GM10266 (cell line): Measurements from ENCODE around the gene CCDC124.

Experiments
- DNase-seq: peaks from one replicate; pipeline ENCODE4 v3.0.0; 2012; ENCODE audit errors: extremely low spot score
- TF ChIP-seq, protein P1 (sequence below): IDR thresholded peaks from 2 replicates; pipeline ENCODE4 v1.5.1; 2012; ENCODE audit warnings: mild to moderate bottlenecking, low read depth; ENCODE audit not compliant: control insufficient read depth, insufficient read depth; ENCODE audit errors: missing control alignments

Gene CCDC124

DNA sequence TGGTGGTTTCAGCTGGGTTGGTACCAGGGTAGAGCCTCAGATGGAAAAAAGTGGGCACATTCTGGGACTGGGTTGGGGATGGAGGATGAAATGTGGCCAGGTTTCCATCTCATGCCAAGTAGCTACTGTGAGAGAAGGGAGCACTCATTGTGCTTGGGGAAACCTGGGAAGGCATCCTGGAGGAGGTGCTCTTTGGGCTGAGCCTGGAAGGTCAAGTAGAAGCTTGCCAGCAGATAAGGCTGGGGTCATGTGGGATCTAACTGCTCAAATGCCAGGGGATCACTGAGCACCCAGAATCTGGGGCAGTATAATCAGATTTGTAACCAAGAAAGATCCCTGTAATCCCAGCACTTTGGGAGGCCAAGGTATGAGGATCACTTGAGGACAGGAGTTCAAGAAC, 25.1 kb downstream of the CCDC124 start:
- TF ChIP-seq, protein P1, sequence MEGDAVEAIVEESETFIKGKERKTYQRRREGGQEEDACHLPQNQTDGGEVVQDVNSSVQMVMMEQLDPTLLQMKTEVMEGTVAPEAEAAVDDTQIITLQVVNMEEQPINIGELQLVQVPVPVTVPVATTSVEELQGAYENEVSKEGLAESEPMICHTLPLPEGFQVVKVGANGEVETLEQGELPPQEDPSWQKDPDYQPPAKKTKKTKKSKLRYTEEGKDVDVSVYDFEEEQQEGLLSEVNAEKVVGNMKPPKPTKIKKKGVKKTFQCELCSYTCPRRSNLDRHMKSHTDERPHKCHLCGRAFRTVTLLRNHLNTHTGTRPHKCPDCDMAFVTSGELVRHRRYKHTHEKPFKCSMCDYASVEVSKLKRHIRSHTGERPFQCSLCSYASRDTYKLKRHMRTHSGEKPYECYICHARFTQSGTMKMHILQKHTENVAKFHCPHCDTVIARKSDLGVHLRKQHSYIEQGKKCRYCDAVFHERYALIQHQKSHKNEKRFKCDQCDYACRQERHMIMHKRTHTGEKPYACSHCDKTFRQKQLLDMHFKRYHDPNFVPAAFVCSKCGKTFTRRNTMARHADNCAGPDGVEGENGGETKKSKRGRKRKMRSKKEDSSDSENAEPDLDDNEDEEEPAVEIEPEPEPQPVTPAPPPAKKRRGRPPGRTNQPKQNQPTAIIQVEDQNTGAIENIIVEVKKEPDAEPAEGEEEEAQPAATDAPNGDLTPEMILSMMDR = no peak
- DNase-seq = no peak

DNA sequence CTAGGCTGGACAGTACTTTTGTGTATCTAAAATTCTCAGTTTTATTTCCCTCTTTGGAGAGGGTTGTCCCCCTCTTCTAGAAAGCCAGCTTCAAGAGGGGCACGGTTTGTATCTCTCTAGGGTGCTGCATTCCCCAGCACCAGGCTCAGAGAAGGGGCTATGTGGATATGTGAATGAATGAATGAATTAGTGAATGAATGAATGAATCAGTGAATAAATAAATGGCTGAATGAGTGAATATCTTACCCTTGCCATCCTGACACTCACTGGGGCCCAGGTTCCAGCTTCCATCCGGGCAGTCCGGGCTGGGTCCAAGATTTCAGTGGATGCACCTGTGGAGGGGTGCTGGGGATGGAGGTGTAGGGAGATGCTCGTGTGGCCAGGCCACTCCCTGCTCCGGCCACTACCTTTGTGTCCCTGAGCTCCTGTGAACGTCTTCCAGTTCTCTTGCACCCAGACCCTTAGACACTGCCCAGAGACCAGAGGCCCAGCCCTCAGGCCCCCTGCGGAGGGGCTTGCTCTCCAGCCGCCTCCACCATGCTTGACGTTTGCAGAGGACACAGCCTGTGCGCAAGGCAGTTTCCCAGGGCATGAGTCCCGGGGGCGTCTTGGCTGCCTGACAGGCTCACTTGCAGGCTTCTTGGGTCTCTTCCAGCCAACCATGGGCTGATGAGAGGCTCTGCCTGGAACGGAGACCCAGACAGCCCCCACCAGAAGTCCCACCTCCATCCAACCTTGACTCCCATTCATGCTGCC, 31.3 kb downstream of the CCDC124 start:
- no peak for DNase-seq
- TF ChIP-seq, protein P1 = no peak

DNA sequence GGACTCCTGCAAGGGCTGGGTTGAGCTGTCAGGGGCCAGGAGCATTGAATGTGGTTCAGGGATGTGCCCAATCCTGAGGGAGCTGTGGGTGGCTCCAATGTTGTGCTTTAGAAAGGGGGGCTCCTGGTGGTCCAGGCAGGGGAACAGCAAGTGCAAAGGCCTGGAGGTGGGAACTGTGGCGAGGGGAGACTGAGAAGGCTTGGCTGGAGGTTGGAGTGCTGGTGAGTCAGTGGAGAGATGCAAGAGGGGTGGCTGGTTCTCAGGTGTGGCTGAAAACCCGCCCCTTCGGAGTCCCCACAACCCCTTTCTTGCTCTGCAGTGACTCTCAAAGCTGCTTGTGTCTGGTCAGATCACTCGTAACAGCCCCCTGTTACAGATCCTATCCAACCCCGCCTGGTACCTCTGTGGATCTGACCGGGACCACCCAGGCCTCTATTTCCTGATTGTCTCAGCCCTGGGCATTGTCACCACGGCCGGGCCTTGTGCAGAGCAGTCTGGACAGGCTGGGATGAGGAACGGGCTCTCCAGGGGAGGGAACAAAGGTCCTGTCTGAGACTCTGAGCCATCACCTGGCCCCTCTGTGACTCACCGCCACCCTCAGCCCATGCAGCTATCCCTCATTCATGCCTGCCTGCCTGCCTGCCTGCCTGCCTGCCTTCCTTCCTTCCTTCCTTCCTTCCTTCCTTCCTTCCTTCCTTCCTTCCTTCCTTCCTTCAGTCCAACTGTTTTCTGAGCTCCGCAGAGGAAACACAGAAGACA, 32.7 kb downstream of the CCDC124 start:
- no peak for DNase-seq
- TF ChIP-seq, protein P1 = no peak

DNA sequence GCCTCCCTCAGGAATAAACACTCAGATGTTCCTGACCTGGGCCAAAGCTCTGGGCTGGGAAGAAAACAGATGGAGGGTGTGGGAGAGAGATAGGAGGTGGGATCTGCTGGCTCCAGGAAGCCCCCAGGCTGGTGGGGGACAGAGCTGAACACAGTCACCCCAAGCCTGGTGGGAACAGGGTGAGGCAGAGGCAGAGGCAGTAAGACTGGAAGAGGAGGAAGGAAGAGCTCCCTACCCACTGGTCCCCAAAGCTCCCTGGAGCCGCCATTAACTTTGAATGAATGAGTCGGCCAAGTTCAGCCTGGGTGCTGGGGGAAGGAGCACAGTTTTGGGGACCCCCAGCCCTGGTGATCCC, 33.3 kb downstream of the CCDC124 start:
- no peak for DNase-seq

DNA sequence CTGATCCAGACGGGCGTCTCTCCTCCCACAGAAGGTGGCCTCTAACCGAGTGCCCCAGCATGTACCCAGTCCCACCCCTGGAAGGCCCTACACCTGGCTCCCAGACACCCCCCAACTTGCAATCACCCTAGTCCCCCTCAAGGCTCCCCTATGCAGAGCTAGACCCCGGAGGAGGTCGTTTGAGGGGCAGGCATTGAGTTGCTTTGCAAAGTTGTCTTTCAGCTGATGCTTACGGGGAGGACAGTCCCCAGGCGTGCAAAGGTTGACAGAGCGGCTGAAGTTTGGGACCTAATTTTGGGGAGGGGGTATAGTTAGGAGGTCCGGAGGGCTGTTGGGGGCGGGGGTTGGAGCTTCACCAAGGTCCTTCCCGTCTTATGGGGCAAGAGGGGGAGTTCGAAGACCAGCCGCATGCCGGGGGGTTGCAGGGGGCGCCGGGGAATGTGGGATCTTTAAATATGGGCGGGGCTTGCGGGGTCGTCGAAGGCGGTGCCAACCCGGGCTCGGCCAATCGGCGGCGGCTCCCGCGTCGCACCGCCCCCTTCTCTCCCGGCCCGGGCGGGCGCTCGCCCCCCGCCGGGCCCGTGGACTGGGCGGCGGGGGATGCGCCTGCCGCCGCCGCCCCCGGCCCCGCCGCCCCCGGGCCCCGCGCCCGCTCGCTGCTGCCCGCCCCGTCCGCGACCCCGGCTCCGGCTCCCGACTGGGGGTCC, 33.9 kb downstream of the CCDC124 start, which contains the start of gene KCNN1:
TSS of gene KCNN1 (plus strand) at position 558 of the 707 bp plus-strand sequence. CDS start 6,782 bp downstream, outside the sequence.
- TF ChIP-seq, protein P1 = no peak
- DNase-seq = peak; percentile 66

More for the DNA sequence above, 33.3 kb downstream of the CCDC124 start:
- TF ChIP-seq, protein P1 = no peak

DNA sequence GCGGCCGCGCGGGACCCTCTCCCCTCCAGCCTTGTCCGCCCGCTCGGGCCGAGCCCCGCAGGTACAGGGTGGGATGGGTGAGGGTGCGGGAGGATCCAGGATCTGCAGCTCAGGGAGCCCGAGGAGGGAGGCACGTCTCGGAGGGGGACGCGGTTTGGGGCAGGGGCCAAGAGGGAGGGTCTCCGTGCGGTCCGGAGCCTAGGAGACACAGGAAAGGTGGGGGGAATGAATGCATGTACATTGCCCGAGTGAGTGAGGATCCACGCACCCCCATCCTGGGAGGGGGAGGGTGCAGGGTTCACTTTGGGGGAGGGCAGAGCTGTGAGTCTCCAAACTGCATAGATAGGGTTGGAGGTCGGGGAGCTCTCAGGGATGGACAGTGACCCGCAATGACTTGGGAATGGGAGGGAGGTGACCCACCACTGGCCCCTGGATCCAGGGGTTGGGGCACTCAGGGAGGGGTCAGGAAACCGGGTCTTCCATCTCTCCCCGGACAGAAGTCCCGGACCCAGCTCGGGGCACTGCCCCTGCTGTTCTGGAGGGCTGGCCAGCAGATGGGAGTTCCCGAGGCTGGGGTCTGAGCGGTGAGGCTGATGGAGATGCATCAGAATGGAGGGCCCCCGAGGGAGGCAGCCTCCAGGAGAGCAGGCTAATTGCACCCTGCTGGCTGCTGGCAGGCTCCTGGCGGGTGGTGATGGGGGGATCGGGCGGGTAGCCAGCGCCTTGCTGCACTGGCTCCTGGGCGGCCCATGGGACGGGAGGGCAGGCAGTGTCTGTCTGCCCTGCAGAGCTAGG, 34.6 kb downstream of the CCDC124 start:
- no peak for DNase-seq
- TF ChIP-seq, protein P1 = no peak
